ENCODE results near the gene PHTF1.

PHTF1 gene

DNA sequence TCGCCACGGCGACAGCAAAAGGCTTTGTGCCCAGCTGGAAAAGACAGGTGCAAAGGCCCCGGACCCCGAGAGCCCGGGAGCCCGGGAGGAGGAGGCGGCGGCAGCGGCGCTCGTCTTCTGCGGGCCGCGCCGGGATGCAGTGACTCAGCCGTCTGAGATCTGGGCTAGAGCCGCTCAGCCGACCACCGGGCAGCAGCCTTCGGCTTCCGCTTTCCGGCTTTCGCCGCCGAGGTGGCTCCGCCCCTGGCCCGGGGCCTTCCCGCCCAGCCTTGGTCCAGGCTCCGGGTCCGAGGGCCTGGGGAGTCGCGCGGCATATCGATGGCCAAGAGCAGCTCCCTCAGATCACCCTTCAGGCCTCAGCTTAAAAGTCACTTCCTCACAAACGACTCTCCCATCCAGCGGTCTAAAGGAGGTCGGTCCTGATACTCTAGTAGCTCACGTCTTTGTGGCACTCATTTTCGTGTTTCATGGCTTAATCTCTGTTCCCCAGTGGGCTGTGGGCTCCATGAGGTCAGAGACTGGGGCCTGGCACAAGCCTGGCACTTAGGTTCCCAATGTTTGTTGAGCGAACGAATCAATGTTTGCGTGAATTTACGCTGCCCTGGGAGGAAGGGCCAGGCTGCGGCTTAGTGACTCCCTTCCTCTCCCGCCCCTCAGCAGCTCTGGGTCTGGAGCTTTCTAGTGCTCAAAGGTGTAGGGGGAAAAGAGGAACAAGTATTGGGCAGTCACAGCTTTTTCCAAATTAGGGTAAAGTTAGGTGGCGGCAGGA, at the start of gene PHTF1:
Gene PHTF1, minus strand, starts transcription at position 154 of the 769 bp plus-strand sequence. CDS start 783 bp downstream, outside the sequence.
- peak; percentile 73 for DNase-seq

DNA sequence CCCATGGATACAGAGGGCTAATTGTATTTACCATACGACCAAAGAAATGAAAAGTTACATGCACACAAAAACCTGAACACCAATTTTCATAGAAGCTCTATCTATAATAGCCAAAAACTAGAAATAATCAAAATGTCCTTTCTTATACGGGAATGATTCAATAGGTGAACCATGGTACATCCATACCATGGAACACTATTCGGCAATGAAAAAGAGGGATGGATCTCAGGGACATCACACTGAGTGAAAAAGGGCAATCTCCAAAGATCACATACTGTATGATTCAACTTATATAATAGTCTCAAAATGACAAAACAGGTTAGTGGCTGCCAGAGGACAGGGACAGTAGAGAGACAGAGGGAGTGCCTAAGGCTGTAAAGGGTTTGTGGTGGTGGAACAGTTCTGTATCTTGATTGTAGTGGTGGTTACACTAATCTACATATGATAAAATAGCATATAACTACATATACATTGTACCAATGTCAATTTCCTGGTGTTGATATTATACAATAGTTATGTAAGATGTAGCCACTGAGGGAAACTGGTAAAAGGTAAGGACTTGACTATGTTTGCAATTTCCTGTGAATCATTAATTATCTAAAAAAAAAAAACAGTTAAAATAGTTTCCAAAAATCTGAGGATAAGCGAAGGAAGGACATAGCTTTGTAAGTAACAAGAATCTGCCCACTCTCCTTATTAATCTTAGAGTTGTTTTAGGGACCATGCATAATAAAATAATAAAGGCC, 49.3 kb upstream of the PHTF1 start:
- DNase-seq: no peak

DNA sequence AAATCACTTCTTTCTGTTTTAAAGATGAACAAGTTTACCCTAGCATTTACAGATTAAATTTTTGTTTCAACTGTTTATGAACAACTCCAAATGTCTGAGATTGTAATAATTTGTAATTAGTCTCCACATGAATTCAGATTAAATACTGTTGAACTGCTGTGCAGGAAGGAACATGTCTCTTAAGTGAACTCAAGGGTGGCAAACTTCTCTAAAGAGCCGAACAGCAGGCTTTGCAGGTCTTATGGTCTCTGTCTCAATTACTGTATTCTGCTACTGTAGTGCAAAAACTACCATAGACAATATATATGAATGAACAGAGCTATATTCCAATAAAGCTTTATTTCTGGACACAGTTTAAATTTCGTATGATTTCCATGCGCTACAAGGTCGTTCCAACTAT, 46.4 kb upstream of the PHTF1 start:
- DNase-seq: no peak

DNA sequence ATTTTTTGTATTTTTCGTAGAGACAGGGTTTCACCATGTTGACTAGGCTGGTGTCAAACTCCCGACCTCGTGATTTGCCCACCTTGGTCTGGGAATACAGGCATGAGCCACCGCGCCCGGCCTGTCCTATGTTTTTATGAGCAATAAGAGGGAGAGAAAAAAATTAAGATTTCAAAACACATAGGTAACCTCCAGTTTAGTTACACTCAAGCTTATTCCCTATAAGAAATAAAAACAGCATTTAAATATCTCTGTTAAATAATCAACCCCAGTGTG, 45.9 kb upstream of the PHTF1 start:
- DNase-seq: no peak

DNA sequence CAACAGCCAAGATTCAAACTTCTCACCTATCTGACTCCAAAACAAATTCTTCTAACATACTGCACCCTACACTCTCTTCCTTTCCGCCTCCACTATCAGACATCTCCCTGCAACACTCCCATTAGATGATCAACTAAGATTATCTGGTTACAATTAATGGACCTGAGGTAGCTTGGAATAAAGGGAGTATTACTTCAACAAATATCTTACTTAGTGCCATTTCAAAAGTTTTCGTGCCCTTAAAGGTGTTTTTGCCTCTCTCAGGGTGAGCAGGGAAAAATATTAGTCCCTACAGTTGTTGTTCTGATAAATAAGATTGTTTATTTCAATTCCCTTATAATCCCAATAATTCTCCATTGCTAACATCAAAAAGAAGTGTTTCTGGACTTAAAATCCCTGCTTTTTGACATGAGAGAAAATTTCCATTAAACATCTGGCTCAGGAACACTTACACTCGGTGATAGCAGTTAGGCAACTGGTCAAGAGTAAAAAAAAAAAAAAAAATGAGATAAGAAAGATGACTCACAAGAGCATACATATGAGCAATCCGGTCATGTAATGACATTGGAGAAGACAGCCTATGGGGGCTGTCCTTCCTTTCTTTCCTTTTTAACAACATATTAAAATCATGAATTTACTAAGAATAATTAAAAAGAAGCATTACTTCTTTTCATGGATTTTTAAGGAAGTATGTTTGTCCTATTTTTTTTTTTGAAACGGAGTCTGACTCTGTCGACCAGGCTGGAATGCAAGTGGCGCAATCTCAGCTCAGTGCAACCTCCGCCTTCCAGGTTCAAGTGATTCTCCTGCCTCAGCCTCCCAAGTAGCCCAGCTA, 45.4 kb upstream of the PHTF1 start:
- no peak for DNase-seq

DNA sequence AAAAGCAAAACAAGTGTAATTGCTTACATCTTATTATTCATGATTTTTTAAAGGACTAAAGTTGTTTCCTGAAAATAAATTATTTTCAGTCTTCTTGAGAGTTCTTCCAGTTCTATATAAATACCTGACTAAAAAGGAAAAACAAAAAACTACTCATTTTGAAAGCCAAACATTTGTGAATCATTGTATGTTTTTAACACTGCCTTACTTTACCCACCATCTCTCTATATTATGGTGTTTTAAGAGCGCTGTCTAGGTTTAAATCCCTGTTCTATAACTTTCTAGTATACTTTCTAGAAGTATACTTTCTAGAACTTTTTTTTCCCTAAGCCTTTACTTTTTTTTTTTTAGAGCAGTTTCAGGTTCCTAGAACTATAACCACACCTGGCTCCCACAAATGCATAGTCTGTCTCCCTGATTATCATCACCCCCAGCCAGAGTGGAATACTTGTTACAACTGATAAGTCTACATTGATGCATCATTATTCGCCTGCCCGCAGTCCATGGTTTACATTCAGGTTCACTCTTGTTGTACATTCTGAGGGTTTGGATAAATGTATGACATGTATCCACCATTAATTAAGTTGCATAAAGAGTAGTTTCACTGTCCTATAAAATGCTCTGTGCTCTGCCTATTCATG, 43.2 kb upstream of the PHTF1 start:
- no peak for DNase-seq

DNA sequence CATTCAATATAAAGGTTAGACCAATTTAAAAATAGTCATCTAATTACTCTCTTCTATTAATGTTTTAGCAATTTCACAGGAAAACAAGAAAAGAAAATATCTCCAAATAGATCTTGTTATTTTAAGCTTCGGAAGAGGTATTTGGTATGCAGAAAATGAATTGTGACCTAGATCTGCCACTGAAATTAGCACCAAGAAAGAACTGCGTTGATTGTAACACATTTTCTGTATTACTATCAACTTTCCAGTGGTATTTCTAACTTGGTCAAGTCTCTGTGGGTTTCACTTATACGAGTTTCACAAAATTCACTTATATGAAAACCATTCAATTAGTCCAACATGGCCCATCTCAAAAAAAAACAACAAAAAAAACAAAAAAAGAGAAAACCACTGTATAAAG, 41.2 kb upstream of the PHTF1 start:
- no peak for DNase-seq

DNA sequence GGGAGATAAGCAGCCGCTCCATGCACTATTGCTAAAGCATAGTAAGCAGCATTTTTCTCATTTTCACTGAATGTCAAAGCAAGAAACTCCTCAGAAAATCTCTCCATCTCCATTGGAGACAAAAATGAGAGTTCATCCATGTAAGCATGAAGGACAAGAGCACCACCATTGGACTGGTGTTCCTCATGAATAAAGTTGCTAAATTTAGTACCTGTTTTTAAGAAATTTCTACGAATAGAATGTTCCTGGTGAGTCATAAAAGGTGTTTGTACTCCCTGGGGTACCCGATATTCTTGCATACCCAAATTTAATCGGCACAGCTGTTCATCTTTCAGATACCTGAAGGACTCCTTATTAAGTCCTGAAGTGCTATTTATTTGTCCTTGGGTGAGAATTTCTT, 38.2 kb upstream of the PHTF1 start:
- no peak for DNase-seq

DNA sequence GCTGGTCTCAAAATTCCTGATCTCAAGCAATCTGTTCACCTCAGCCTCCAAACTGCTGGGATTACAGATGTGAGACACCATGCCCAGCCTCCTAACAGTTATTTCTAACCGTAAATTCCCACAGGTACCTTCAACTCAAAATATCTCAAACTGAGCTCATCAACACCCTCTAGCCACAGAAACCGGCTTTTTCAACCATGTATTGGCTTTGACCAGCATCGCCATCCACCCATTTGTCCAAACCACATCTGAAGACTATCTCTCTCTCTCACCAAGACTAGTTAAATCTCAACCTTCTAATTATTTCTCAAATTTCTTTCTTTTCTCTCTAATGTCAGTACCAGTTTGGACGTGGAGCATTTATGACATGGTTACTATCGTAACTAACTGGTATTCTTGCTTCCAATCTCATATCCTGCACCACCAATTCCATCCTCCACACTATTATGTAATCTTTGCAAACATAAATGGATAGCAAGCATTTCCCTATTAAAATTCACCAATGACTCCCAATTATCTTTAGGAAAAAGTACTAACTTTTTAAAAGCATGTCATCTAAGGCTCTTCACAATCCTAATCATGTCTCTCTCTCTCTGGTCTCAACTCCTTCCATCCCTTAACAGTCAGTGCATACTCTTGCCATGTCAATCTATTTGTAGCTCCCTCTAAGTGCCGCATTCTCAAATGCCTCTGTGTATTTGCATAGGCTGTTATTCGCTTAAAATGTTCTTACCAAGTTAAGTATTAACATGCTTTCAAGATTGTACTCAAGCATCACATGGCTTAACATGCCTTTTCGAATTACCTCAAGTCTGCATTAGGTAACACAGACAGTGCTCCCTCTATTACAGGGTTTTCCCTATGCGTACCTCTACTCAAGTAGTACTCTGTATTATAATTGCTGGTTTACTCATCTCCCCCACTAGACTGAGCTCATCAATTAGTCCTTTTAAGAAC, 34.9 kb upstream of the PHTF1 start:
- no peak for DNase-seq

DNA sequence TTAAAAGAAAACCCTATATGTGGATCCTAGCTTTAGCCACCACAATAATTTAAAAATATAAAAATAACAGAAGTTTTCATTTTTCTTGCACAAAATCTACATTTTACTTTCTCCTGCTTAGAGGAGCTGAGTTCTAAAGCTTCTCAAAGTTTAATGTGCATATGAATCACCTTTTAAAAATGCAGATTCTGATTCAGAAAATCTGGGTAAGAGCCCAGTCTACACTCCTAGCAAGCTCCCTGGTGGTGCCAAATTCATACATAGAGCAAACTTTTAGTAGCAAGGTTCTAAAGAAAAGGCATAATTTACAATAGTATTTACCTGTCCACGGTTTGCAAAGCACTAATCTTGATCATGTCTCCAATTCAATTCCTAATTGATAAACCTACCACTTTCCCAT, 33.7 kb upstream of the PHTF1 start:
- no peak for DNase-seq

DNA sequence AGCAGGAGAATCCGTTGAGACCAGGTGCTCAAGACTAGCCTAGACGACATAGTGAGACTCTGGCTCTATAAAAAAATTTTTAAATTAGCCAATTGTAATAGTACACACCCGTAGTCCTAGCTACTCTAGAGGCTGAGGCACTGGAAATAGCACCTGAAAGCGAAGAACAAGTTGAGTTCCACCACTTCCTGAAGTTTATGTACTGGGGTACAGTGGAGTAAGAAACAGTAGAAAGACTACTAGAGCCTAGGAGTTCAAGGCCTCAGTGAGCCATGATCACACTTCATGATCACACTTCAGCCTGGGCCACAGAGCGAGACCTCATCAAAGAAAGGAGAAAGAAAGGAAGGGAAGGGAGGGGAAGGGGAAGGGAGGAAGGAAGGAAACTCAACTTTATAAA, 33.2 kb upstream of the PHTF1 start:
- no peak for DNase-seq

DNA sequence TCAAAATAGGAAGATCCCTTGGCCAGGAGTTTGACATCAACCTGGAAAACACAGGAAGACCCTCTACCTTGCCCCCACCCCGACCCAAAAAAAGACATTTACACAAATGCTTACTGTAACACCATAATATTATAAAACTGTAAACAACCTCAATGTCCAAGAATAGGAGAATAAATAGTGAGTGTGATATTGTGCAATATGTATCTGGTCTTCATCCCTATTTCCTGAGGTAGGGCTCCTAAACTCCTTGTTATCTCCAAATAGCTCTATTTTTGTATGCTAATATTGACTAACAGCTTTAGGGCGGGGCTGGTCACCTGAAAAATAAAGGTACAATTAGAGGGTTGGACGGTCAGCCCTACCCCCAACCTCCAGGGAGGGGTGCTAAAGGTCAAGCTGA, 29.5 kb upstream of the PHTF1 start:
- DNase-seq: no peak

DNA sequence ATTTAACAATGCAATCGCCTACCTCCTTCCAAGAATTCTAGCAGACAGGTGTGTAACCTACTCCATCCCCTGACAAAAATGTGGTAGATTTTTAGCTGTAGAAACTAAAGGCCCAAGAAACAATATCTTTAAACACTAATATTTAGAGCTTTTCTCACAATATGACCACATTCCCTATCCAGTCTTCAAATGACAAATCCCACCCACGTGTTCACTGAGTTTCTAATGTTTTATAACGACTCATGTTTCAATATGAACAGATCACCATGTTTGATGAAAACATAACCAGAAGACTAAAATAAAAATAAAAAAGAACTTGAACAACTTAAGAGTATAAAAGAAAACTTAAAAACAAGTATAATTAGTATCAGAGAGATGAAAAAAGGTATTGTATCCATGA, 28.4 kb upstream of the PHTF1 start:
- no peak for DNase-seq

DNA sequence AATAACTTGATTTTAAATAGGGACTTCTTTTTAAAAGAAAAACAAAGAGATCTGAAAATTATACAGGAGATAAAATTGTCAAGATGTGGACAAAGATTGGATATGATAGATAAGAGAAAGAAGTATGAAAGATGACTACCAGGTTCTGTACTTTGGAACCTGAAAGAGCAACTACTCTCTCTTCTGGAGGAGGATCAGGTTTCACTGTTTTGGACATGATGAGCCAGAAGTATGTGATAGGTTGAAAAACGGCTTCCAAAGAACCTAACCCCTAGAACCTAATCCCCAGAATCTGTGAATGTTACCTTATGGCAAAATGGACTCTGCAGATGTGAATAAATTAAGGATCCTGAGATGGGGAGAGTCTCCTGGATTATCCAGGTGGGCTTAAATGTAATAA, 26.8 kb upstream of the PHTF1 start:
- no peak for DNase-seq

DNA sequence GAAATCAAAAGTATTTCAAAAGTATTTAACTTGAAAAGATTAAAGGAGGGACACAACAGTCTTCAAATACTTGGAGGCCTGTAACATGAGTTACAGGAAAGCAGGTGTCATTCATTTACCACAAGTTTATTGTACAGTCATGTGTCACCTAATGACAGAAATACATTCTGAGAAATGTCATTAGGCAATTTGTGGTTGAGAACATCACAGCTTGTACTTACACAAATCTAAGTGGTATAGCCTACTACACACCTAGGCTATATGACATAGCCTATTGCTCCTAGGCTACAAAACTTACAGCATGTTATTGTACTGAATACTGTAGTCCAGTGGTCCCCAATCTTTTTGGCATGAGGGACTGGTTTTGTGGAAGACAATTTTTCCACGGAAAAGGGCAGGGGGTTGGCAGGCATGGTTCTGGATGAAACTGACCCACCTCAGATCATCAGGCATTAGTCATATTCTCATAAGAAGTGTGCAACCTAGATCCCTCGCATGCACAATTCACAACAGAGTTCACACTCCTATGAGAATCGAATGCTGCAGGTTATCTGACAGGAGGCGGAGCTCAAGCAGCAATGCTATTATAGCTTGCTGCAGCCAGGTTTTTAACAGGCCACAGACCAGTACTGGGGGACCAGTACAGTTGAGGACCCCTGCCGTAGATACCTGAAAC, 25.0 kb upstream of the PHTF1 start:
- DNase-seq: no peak

DNA sequence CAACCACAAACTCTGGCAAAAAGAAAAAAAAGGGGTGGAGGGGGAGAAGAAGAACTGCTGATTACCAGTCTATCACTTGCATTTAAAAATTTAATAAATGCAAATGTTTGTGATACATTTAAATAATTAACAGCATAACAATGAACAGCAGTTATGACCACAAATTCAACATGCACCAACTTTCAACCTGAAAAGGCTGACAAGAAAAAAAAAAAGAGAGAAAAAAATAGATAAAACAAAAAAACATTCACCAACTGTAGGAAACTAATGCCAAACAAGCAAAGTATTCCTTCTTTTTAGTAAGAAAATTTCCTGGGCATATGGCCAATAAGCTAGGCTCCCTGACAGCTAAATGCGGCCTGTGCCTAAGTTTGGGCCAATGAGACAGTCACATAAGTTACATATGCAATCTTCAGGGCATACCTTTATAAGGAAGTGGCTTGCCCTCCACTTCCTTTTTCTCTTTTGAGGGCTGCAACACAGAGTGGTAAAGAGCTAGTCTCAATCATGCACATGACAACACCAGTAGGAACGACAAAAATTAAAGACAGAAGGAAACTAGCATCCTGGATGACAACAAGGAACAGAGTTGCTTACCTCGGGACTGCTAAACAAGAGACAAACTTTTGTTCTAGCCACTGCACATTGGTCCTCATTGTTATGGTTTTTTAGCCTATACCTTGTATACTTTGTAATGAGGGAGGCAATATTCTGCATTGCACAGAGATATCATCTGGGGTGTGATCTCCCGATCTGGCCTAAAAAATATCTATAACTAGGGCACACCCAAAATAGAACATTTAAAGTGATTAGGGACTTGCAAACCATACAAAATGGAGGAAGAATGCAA, 24.2 kb upstream of the PHTF1 start:
- no peak for DNase-seq

DNA sequence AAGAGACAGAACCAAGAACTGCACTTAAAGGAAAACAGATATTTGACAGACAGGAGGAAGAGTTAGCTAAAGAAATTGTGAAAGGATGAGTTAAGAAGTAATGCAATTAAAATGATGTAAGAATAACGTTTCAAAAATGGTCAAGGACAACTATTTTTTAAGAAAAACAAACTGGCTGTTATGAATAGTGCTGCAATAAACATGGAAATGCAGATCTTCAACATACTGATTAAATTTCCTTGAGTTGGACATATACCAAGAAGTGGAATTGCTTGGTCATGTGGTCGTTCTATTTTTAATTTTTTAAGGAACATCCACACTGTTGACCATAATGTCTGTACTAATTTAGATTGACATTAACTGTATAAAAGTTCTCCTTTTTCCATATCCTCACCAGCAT, 23.1 kb upstream of the PHTF1 start:
- DNase-seq: no peak

DNA sequence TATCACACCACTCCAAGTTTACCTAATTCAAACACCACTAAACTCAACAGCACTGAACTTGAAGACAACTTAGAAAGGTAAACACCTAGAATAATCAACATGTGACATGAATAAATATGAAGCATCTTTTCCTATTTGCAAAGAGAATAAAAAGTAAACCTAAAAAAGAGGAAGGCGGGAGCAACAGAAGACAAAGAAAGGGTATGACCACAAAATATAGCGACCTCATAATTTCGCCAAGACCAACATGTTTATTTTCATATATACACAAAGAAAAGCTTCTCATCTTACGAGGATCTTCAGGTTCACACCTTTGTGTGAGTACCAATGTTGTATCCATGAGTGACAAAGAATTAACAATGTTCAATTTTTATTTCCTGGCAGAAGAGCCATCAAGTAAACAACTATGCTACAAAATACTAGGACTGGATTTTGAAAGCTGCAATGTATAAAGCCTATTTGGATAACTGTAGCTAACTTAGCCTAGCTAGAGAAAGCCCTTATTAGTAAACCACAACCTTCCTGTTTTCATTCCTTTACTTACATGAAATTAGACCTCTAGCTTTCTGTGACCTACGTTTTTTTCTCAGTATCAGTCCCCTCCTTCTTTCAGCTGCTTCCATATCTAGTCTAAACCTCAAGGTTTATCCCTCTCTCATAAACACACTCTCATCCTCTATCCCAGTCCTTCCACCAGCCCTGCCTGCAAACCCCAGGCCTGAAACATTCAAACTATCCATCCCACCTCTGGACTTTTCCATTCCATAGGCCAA, 21.3 kb upstream of the PHTF1 start:
- DNase-seq: no peak

DNA sequence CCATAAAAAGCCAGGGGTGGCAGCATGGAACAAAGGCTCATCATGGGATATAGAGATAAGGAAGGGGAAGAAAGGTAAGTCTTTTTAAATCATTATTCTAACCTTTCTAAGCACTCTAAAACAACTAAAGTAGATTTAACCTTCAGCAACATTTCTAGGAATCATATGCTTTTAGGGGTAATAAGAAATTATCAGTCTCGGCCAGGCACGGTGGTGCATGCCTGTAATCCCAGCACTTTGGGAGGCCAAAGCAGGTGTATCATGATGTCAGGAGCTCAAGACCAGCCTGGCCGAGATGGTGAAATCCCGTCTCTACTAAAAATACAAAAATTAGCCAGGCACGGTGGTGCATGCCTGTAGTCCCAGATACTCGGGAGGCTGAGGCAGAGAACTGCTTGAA, 20.3 kb upstream of the PHTF1 start:
- no peak for DNase-seq

DNA sequence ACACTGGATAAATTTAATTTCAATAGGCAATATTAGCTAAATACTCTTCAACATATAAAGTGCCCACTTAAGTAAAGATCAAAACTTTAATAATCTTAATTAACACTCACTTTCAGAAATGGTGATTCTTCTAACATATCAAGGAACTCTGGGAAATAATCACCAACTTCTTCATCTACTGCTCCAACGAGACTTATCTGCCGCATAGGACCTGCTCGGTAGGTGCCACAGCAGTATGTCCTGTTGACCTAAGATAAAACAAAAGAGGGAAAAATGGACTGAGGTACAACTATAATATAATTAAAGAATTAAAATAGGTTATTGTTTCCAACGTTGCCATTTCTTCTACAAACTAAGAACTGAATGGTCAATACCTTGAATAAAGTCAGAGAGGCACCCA, 18.3 kb upstream of the PHTF1 start:
- no peak for DNase-seq

Measured in NCI-H774 (cell line).